ENCODE data around the gene LAMB4.

Gene LAMB4

DNA sequence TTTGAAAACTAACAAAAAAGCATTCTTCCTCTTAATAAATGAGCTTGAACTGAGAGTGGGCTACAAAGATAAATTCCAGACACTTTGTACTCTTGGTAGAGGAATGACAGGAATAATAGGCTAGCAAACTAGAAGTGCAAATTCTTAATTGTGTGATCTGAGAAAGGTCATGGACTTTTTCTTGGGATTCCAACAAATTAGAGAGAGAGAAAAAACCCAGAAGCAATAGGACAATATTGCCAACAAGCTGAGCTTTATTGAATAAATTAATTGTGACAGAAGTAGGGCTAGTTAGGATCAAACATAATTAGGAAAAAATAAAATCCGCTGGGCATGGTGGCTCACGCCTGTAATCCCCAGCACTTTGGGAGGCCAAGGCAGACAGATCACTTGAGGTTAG lies 85.8 kb downstream of the LAMB4 start:
- TF ChIP-seq GATA3 (IDR thresholded peaks at IDR 0.05; ENCODE audit: low read depth, low read length) (no peak), GATA2 (IDR thresholded peaks at IDR 0.05; ENCODE audit: low read depth, low read length) (no peak)

DNA sequence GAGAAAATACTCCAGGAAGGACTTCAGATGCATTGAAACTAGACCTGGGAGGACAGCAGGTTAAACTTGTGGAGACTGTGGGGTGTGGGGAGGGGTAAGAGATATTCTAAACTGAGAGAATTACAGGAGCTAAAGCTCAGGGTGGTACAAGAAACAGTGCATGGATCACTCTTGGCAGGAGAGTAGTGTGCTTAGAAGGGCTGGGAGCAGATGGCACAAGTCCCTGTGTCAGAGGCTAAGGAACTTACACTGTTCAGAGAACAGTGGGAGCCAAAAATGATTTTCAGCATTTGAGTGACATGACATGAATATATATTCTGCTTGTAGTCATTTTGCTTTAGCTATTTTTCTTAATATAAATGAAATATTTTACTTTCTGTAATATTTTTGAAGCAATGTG lies 91.2 kb downstream of the LAMB4 start:
- TF ChIP-seq GATA3 (IDR thresholded peaks at IDR 0.05; ENCODE audit: low read depth, low read length), result no peak
- no peak for TF ChIP-seq GATA2 (IDR thresholded peaks at IDR 0.05; ENCODE audit: low read depth, low read length)

DNA sequence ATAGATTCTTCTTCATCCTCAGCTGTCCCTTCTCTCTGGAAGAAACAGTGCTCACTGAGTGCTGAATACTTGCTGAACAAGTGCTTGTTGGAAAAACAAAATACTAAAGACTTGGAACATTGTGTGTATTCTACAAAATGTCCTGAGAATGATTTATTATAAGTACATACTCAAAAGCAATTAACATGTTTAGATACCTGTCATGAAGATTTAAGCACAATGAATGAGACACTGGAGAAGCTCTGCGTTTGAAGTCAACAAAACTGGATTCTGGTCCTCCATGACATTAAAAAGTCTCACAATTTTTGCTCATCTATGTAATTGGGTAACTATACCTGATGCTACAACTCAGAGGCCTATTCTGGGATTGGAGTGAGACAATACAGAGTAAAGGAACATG lies 92.4 kb downstream of the LAMB4 start:
- TF ChIP-seq GATA3 (IDR thresholded peaks at IDR 0.05; ENCODE audit: low read depth, low read length) (no peak), GATA2 (IDR thresholded peaks at IDR 0.05; ENCODE audit: low read depth, low read length) (no peak)

DNA sequence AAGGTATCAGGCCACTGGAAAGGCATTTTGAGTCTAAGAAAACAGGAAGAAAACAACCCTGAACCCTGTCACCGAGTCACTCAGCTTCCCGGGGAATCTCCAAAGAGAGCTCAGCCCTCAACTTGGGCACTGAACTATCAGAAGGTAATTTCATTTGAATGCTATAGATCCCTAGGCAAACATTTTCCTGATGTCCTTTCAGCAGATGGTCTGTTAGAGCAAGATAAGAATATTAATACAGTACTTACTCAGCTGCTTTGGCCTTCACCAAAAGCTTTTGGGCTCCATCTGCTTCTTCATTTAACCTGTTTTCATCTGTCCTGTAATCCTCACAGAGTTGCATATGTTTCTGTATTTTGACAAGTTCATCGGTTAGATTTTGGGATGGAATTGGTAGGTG lies 93.0 kb downstream of the LAMB4 start:
- TF ChIP-seq GATA3 (IDR thresholded peaks at IDR 0.05; ENCODE audit: low read depth, low read length) (peak; percentile 63; the same call in 1 of the 2 replicates), GATA2 (IDR thresholded peaks at IDR 0.05; ENCODE audit: low read depth, low read length) (peak; percentile 71)

DNA sequence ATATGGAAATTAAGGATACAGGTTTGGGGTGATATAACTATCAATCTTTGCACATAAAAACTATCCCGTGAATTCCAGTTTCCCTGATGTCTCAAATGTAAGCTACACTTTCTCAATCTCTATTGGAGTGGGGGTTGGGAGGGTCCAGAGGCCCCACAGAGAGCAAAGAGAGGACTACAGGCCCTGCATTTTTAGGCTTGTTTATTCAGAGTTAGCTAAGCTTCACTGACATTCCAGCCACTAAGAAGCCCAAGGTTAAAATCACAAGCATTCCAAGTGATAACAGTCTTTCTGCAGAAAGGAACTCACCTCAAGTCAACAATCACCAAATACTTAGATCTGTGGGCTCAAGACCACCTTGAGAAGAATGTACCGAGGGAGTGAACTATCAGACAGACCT lies 95.6 kb downstream of the LAMB4 start:
- no peak for TF ChIP-seq GATA3 (IDR thresholded peaks at IDR 0.05; ENCODE audit: low read depth, low read length)

DNA sequence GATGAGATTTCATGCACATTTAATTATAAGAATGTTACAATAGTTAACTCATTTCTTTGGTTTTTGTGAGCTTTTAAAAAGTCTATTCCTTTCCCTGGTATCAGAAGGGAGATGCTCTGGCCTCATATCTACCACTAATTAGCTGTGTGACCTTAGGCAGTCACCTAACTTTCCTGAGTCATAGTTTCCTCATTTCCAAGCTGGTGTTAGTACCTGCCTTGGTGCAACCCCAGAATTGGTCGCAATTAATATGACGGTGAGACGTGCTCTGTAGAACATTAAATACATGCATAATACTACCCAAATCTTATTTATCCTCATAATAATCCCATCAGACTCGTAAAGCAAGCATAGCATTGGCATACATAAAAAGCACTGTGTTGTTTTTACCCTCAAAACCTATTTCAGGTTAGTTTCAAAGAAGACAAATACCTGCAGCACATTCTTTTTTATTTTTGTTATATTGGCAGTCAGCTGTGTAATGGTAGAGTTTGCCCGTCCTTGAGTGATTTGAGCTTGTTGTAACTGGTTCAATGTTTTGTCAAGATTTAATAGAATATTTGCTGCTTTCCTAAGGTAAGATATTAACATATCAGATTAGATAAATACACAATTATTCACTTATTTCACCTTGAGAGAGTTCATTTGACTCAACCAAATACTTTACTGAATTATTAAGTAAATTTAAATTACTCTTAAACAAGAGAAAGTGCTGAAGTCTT lies 96.2 kb downstream of the LAMB4 start:
- no peak for TF ChIP-seq GATA3 (IDR thresholded peaks at IDR 0.05; ENCODE audit: low read depth, low read length)
- TF ChIP-seq GATA2 (IDR thresholded peaks at IDR 0.05; ENCODE audit: low read depth, low read length), result no peak

DNA sequence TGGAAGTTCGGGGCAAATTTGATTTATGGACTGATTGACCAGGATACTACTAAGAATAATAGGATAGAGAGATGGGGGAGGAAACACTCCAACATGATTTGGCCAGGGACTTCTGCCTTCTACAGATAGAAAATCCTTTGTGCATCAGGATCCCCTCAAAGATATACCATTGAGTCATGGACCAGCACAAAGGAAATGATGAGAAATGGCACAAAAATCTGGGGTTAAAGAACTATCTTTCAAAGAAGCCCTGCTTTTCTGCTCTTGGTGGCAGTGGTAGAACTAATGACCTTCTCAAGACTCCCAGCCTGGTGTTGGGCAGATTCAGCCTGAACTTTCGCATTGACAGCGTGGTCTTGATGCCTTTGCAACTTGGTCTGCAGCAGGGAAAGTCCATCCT lies 99.6 kb downstream of the LAMB4 start:
- no peak for TF ChIP-seq GATA2 (IDR thresholded peaks at IDR 0.05; ENCODE audit: low read depth, low read length)
- TF ChIP-seq GATA3 (IDR thresholded peaks at IDR 0.05; ENCODE audit: low read depth, low read length), result no peak

DNA sequence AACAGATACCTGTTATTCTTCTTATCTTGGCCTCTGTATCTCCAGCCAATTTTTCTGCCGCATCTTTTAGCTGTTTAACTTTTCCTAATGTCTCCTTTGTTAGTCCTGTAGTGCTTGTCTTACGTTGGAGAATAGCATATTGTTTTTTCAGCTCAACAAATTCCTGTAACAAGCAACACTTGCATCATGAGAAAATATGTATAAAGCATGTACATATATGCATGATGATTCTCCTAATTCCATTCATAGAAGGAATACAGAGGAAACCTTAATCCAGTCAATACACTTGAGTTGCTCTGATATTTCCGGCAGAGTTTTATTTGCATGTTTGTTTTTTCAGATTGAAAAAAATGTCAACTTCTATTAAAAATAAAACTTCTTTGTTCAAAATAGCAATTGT lies 101.1 kb downstream of the LAMB4 start:
- no peak for TF ChIP-seq GATA3 (IDR thresholded peaks at IDR 0.05; ENCODE audit: low read depth, low read length)

DNA sequence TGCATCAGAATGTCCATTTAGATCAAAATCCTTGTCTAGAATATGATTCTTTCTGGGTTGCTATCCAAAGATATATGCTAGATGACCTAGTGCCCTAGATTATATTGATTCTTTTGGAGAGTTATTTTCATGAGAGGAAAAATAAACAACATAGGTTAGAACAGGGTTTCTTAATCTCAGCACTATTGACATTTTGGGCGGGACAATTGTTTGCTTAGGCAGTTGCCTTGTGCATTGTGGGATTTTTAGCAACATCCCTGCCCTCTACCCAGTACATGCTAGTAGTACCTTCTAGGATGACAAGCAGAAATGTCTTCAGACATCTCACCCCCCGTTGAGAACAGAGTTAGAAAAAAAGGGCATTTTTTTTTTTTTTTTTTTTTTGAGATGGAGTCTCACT lies 102.0 kb downstream of the LAMB4 start:
- TF ChIP-seq GATA3 (IDR thresholded peaks at IDR 0.05; ENCODE audit: low read depth, low read length), result no peak
- TF ChIP-seq GATA2 (IDR thresholded peaks at IDR 0.05; ENCODE audit: low read depth, low read length), result no peak

DNA sequence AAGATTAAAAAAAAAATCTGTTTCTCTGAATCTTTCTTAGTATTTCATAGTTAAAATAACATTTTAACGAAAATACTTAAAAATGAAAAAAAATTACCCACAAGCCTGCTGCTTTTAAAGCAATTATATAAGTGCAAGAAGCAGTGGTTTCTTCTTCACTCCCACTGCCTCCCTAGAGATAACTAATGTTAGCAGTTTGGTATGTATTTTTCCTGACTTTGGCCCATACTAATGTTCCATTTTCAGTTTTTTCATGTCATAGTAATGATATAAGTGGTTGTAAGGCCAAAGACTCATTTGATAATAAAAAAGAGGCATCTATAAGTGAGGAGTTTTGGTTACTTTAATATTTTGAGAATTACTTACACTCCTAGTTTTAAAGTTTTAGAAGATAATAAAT lies 102.9 kb downstream of the LAMB4 start:
- TF ChIP-seq GATA2 (IDR thresholded peaks at IDR 0.05; ENCODE audit: low read depth, low read length) (no peak), GATA3 (IDR thresholded peaks at IDR 0.05; ENCODE audit: low read depth, low read length) (no peak)

DNA sequence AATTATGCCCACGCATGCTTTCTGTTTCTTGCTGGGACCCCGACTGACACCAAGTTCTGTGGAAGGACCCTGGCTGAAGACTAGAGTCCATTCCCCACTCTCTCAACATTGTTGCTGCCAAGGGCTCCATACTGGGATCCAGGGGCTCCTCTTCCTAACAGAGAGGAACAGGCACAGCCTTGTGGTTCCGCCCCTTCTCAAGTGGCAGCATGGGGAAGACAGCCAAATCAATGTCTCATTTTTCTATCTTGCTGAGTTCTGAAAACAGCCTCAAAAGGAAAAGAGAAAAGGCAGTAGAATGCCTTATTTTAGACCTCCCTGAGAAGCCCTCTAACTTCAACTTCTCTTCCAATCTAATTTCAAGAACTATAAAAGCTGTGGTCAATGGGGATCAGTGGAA lies 103.5 kb downstream of the LAMB4 start:
- TF ChIP-seq GATA2 (IDR thresholded peaks at IDR 0.05; ENCODE audit: low read depth, low read length) (no peak), GATA3 (IDR thresholded peaks at IDR 0.05; ENCODE audit: low read depth, low read length) (no peak)

DNA sequence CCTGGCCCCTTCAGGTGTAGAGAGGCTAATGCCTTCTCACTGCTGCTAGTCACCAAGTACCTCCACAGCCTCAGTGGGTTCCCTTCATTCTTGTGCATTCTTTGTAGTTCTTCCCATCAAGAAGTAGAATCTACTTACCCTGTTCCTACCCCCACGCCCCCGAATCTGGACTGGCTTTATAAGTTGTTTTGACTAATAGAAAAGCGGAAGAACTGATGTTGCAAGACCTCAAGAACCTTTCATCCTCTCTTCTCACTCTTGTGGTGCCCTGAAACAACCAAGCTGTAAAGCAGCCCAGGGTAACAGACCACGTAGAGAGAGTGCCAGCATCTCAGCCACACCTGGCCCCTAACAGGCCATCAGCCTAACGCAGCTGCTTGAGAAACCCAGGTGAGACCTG lies 104.0 kb downstream of the LAMB4 start:
- TF ChIP-seq GATA2 (IDR thresholded peaks at IDR 0.05; ENCODE audit: low read depth, low read length) (no peak), GATA3 (IDR thresholded peaks at IDR 0.05; ENCODE audit: low read depth, low read length) (no peak)

DNA sequence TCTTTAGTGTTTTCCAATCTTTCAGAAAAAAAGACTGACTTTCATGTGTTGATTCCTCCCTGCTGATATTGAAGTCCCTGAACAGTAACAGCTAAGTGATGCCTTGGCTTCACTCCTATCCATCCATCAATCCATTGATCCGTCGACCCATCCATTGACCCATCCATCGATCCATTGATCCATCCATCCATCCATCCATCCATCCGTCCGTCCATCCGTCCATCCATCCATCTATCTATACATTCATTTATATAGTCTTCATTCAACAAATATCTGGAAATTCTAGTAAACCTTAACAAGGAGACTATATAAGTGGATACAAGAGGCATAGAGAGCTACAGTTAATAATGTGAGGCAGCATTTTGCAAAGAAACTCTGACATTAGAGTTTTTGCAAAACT lies 105.6 kb downstream of the LAMB4 start:
- no peak for TF ChIP-seq GATA3 (IDR thresholded peaks at IDR 0.05; ENCODE audit: low read depth, low read length)
- TF ChIP-seq GATA2 (IDR thresholded peaks at IDR 0.05; ENCODE audit: low read depth, low read length), result no peak

DNA sequence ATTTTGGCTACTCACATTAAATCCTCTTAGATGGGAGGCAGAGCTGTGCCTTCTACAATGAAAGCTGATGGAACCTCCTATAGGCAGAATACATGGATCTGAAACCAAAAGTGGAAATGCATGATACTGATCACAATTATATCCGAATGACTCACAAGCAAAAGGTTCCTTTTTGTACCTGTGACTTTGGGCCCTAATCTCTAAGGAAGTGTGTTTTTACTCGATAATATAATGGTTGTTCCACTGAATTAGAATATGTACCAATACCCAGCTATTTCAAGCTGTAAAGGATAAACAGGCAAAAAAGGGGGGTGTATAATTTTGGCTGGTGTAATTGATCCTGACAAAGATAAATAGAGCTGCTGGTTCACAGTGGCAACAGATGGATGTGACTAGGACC lies 109.6 kb downstream of the LAMB4 start:
- TF ChIP-seq GATA3 (IDR thresholded peaks at IDR 0.05; ENCODE audit: low read depth, low read length) (0 out of 2 replicates have a peak, but pooled peaks have one; percentile 47), GATA2 (IDR thresholded peaks at IDR 0.05; ENCODE audit: low read depth, low read length) (peak; percentile 26; the same call in 1 of the 2 replicates)

DNA sequence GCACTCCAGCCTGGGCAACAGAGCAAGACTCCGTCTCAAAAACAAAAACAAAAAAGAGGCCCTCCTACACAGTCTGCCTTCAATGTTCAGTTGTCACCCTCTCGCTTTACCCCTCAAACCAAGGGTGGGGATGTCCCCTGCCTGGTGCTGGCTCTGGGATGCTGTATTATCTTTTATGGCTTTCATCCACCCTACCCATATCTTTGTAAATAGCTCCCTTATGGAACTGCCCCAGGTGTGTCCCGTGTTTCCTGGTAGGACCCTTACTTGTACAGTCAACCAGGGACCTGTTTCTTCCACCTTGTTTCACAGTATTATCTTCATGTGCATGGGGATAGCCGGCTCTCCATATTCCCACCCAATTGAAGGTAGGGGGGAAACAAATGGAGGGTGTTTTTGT lies 111.5 kb downstream of the LAMB4 start:
- TF ChIP-seq GATA3 (IDR thresholded peaks at IDR 0.05; ENCODE audit: low read depth, low read length) (no peak), GATA2 (IDR thresholded peaks at IDR 0.05; ENCODE audit: low read depth, low read length) (no peak)

DNA sequence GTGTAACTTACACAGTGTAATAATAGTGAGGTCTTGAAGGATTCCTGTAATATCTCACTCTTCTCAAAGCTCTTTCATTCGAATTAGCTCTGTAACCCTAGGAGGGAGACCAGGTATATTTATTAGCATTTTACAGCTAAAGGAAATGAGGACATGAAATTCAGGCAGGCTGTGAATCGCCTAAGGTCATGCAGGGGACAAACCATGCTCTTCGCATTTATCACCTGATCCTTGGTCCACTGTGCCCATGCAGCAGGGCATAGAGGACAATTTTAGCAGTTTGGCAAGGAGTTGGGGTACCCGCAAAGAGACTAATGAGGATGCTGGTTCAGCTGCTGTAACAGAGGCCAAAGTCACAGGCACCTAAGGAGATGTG lies 112.4 kb downstream of the LAMB4 start:
- TF ChIP-seq GATA3 (IDR thresholded peaks at IDR 0.05; ENCODE audit: low read depth, low read length), result no peak
- no peak for TF ChIP-seq GATA2 (IDR thresholded peaks at IDR 0.05; ENCODE audit: low read depth, low read length)

All from SH-SY5Y (cell line).